ENCODE data around the gene LBHD2. TPM values are rescaled to one million over a fixed set of nuclear protein-coding genes. Genes with fewer than 3 reads are reported as not detected.
A peak's percentile ranks its signal among the peaks of the same experiment; 100 is the strongest.

LBHD2 gene
- total RNA-seq, 1 donor from 2014 or later, result not detected

GRCh38 chr14:103050935-103051334, 33.1 kb upstream of the LBHD2 start:
- no peak for DNase-seq
- no peak for TF ChIP-seq CTCF (IDR thresholded peaks at IDR 0.05; ENCODE audit: borderline replicate concordance)
- H3K4me1 ChIP-seq, result peaks cover 94% of the 10 kb centered on the region
- H3K4me3 ChIP-seq, result no peak overlapping the region
- no peaks in the 10 kb centered on the region for H3K27me3 ChIP-seq (ENCODE audit: low read depth)
- intact Hi-C loops (cut with micrococcal nuclease), result no loop called here
- no peaks in the 10 kb centered on the region for H3K9me3 ChIP-seq (replicated peaks)
- no peak overlapping the region for H3K27ac ChIP-seq (replicated peaks)
- no peaks in the 10 kb centered on the region for H3K36me3 ChIP-seq

- no peak overlapping the region for H3K4me3 ChIP-seq
- no peaks in the 10 kb centered on the region for H3K27me3 ChIP-seq (ENCODE audit: low read depth)
- TF ChIP-seq CTCF (IDR thresholded peaks at IDR 0.05; ENCODE audit: borderline replicate concordance), result no peak
- intact Hi-C loops (cut with micrococcal nuclease), result no loop called here
- H3K27ac ChIP-seq (replicated peaks), result no peak overlapping the region
- no peaks in the 10 kb centered on the region for H3K36me3 ChIP-seq
- DNase-seq, result no peak
- peaks cover 89% of the 10 kb centered on the region for H3K4me1 ChIP-seq
- H3K9me3 ChIP-seq (replicated peaks), result no peaks in the 10 kb centered on the region
These were observed 31.6 kb upstream of the LBHD2 start for GRCh38 chr14:103052407-103052806.

GRCh38 chr14:103055695-103056094, 28.3 kb upstream of the LBHD2 start:
- Histone ChIP-seq H3K9me3 (replicated peaks) (no peaks in the 10 kb centered on the region), H3K4me3 (peak overlapping the region; percentile 100), H3K27me3 (ENCODE audit: low read depth) (no peaks in the 10 kb centered on the region), H3K4me1 (peaks cover 84% of the 10 kb centered on the region), H3K27ac (replicated peaks) (peak overlapping the region; percentile 99), H3K36me3 (no peaks in the 10 kb centered on the region)
- TF ChIP-seq CTCF (IDR thresholded peaks at IDR 0.05; ENCODE audit: borderline replicate concordance), result no peak
- no peak for DNase-seq
- intact Hi-C loops (cut with micrococcal nuclease), result no loop called here

GRCh38 chr14:103056322-103057027, 27.5 kb upstream of the LBHD2 start:
- peak overlapping the region; percentile 99 for H3K27ac ChIP-seq (replicated peaks)
- DNase-seq, result peak; percentile 84
- H3K27me3 ChIP-seq (ENCODE audit: low read depth), result no peaks in the 10 kb centered on the region
- H3K9me3 ChIP-seq (replicated peaks), result no peaks in the 10 kb centered on the region
- H3K36me3 ChIP-seq, result no peaks in the 10 kb centered on the region
- no peak for TF ChIP-seq CTCF (IDR thresholded peaks at IDR 0.05; ENCODE audit: borderline replicate concordance)
- H3K4me3 ChIP-seq, result peak overlapping the region; percentile 100
- intact Hi-C loops (cut with micrococcal nuclease), result no loop called here
- H3K4me1 ChIP-seq, result peaks cover 76% of the 10 kb centered on the region

- no peaks in the 10 kb centered on the region for H3K36me3 ChIP-seq
- H3K4me3 ChIP-seq, result peak overlapping the region; percentile 100
- intact Hi-C loops (cut with micrococcal nuclease), result no loop called here
- TF ChIP-seq CTCF (IDR thresholded peaks at IDR 0.05; ENCODE audit: borderline replicate concordance), result no peak
- H3K27ac ChIP-seq (replicated peaks), result peak overlapping the region; percentile 99
- H3K9me3 ChIP-seq (replicated peaks), result no peaks in the 10 kb centered on the region
- peak; percentile 40 for DNase-seq
- peaks cover 71% of the 10 kb centered on the region for H3K4me1 ChIP-seq
- H3K27me3 ChIP-seq (ENCODE audit: low read depth), result no peaks in the 10 kb centered on the region
These were observed 27.0 kb upstream of the LBHD2 start for GRCh38 chr14:103057028-103057371.

All from left ventricle myocardium inferior (tissue), 1 donor.